HL-60 (cell line): ENCODE measurements around the gene CACNA1C.

Experiments
- DNase-seq, 2 experiments: peaks; one replicate each; pipeline ENCODE4 v3.0.0-alpha.2; 2010 to 2020; ENCODE audit warnings: low read depth in 1 of 2, low spot score in 1 of 2
- H3K27ac ChIP-seq: fragments of 250-450 bp; sonication (Bioruptor Pico); replicated peaks from 2 replicates; pipeline ENCODE4 v1.5.1; 2020; ENCODE audit warnings: mild to moderate bottlenecking, moderate library complexity
- H3K27me3 ChIP-seq: fragments of 250-450 bp; sonication (Bioruptor Pico); 2 replicates; pipeline ENCODE4 v1.5.1; 2021; ENCODE audit warnings: mild to moderate bottlenecking, moderate library complexity; ENCODE audit not compliant: insufficient read depth, poor library complexity, severe bottlenecking
- H3K4me3 ChIP-seq: replicated peaks from 2 replicates; pipeline ENCODE4 v1.5.1; 2011; ENCODE audit warnings: mild to moderate bottlenecking, control low read depth, low read length; ENCODE audit not compliant: insufficient read depth
- CTCF ChIP-seq: IDR thresholded peaks from one replicate; pipeline ENCODE4 v1.5.1; 2011; ENCODE audit warnings: low read length, control low read depth, inconsistent platforms; ENCODE audit not compliant: insufficient read depth
- GABPA ChIP-seq: IDR thresholded peaks from 2 replicates; pipeline ENCODE4 v1.6.1; 2012; ENCODE audit warnings: low read depth
- POLR2AphosphoS5 ChIP-seq: IDR thresholded peaks from 2 replicates; pipeline ENCODE4 v1.6.1; 2012; ENCODE audit warnings: low read depth
- REST ChIP-seq: IDR thresholded peaks from 2 replicates; pipeline ENCODE4 v1.6.1; 2012; ENCODE audit warnings: low read depth; ENCODE audit not compliant: insufficient replicate concordance
- SPI1 ChIP-seq: IDR thresholded peaks from 2 replicates; pipeline ENCODE4 v1.6.1; 2012; ENCODE audit warnings: low read depth, mild to moderate bottlenecking, borderline replicate concordance

CACNA1C gene

GRCh38 chr12:2616763-2617162 lies 564.0 kb downstream of the CACNA1C start:
- DNase-seq: peak in 1 of 2 experiments; percentile 28
- no peak overlapping the region for H3K27ac ChIP-seq
- H3K4me3 ChIP-seq: no peak overlapping the region
- TF ChIP-seq GABPA (no peak), CTCF (no peak), SPI1 (peak; percentile 63; the same call in 1 of the 2 replicates), REST (no peak), POLR2AphosphoS5 (peak; percentile 61)
- no peaks in the 10 kb centered on the region for H3K27me3 ChIP-seq

GRCh38 chr12:2617365-2617764 lies 564.6 kb downstream of the CACNA1C start:
- Histone ChIP-seq H3K27me3 (no peaks in the 10 kb centered on the region), H3K4me3 (no peak overlapping the region), H3K27ac (no peak overlapping the region)
- TF ChIP-seq CTCF: no peak
- no peak for TF ChIP-seq POLR2AphosphoS5
- no peak for TF ChIP-seq GABPA
- TF ChIP-seq SPI1: no peak
- TF ChIP-seq REST: no peak
- no peak for DNase-seq

GRCh38 chr12:2618291-2618995 lies 565.7 kb downstream of the CACNA1C start:
- Histone ChIP-seq H3K4me3 (no peak overlapping the region), H3K27me3 (peaks cover 5% of the 10 kb centered on the region), H3K27ac (no peak overlapping the region)
- DNase-seq: peak in 1 of 2 experiments; percentile 25
- TF ChIP-seq SPI1 (peak; percentile 96), GABPA (no peak)

GRCh38 chr12:2619136-2619535 lies 566.3 kb downstream of the CACNA1C start:
- TF ChIP-seq REST (no peak), GABPA (no peak), SPI1 (no peak), POLR2AphosphoS5 (no peak), CTCF (no peak)
- H3K27ac ChIP-seq: no peak overlapping the region
- peaks cover 5% of the 10 kb centered on the region for H3K27me3 ChIP-seq
- H3K4me3 ChIP-seq: no peak overlapping the region
- no peak for DNase-seq
